HL-60 (cell line): Measurements from ENCODE around the gene MPPED1.

Experiments
- DNase-seq, 2 experiments: peaks; one replicate each; pipeline ENCODE4 v3.0.0-alpha.2; 2010 to 2020; ENCODE audit warnings: low read depth in 1 of 2, low spot score in 1 of 2
- H3K27ac ChIP-seq: fragments of 250-450 bp; sonication (Bioruptor Pico); replicated peaks from 2 replicates; pipeline ENCODE4 v1.5.1; 2020; ENCODE audit warnings: mild to moderate bottlenecking, moderate library complexity
- H3K27me3 ChIP-seq: fragments of 250-450 bp; sonication (Bioruptor Pico); 2 replicates; pipeline ENCODE4 v1.5.1; 2021; ENCODE audit warnings: mild to moderate bottlenecking, moderate library complexity; ENCODE audit not compliant: insufficient read depth, poor library complexity, severe bottlenecking
- H3K4me3 ChIP-seq: replicated peaks from 2 replicates; pipeline ENCODE4 v1.5.1; 2011; ENCODE audit warnings: mild to moderate bottlenecking, control low read depth, low read length; ENCODE audit not compliant: insufficient read depth
- CTCF ChIP-seq: IDR thresholded peaks from one replicate; pipeline ENCODE4 v1.5.1; 2011; ENCODE audit warnings: low read length, control low read depth, inconsistent platforms; ENCODE audit not compliant: insufficient read depth
- GABPA ChIP-seq: IDR thresholded peaks from 2 replicates; pipeline ENCODE4 v1.6.1; 2012; ENCODE audit warnings: low read depth
- POLR2AphosphoS5 ChIP-seq: IDR thresholded peaks from 2 replicates; pipeline ENCODE4 v1.6.1; 2012; ENCODE audit warnings: low read depth
- REST ChIP-seq: IDR thresholded peaks from 2 replicates; pipeline ENCODE4 v1.6.1; 2012; ENCODE audit warnings: low read depth; ENCODE audit not compliant: insufficient replicate concordance
- SPI1 ChIP-seq: IDR thresholded peaks from 2 replicates; pipeline ENCODE4 v1.6.1; 2012; ENCODE audit warnings: low read depth, mild to moderate bottlenecking, borderline replicate concordance

Gene MPPED1

GRCh38 chr22:43433451-43434274 lies 21.8 kb downstream of the MPPED1 start:
- H3K27ac ChIP-seq: no peak overlapping the region

GRCh38 chr22:43434275-43434927 lies 22.6 kb downstream of the MPPED1 start:
- H3K4me3 ChIP-seq: no peak overlapping the region
- no peak overlapping the region for H3K27ac ChIP-seq
- no peak for TF ChIP-seq CTCF
- TF ChIP-seq GABPA: no peak
- TF ChIP-seq SPI1: no peak
- TF ChIP-seq REST: no peak
- no peak for TF ChIP-seq POLR2AphosphoS5
- no peak for DNase-seq
- H3K27me3 ChIP-seq: peaks cover 8% of the 10 kb centered on the region

More at GRCh38 chr22:43433451-43434274, 21.8 kb downstream of the MPPED1 start:
- Histone ChIP-seq H3K4me3 (no peak overlapping the region), H3K27me3 (peaks cover 8% of the 10 kb centered on the region)
- no peak for DNase-seq
- TF ChIP-seq GABPA: no peak
- TF ChIP-seq SPI1: no peak
- TF ChIP-seq CTCF: no peak
- no peak for TF ChIP-seq REST
- TF ChIP-seq POLR2AphosphoS5: no peak

- no peak for DNase-seq
- Histone ChIP-seq H3K27me3 (peaks cover 8% of the 10 kb centered on the region), H3K27ac (no peak overlapping the region), H3K4me3 (no peak overlapping the region)
- TF ChIP-seq CTCF (no peak), SPI1 (no peak), POLR2AphosphoS5 (no peak), GABPA (no peak), REST (no peak)
These were observed 23.1 kb downstream of the MPPED1 start for GRCh38 chr22:43434928-43435311.
